ENCODE measurements around the gene OMA1.
A peak's percentile ranks its signal among the peaks of the same experiment; 100 is the strongest.
"Not testable (repeated sequence)": the region's sequence is repeated elsewhere in the genome, so short reads cannot be mapped to it uniquely, and the experiment has no call there.

The OMA1 gene

GRCh38 chr1:58524353-58524945 is 22.1 kb downstream of the OMA1 start:
- no peak for DNase-seq

- DNase-seq: peak; percentile 62
These were observed 30.6 kb downstream of the OMA1 start for GRCh38 chr1:58515794-58516401.

GRCh38 chr1:58513956-58514355 is 32.6 kb downstream of the OMA1 start:
- no peak for DNase-seq

GRCh38 chr1:58508629-58509028 is 37.9 kb downstream of the OMA1 start:
- DNase-seq: no peak

GRCh38 chr1:58505286-58505685 is 41.2 kb downstream of the OMA1 start:
- DNase-seq: no peak

GRCh38 chr1:58502519-58502918 is 44.0 kb downstream of the OMA1 start:
- no peak for DNase-seq

- DNase-seq: no peak
These were observed 46.5 kb downstream of the OMA1 start for GRCh38 chr1:58500043-58500442.

- DNase-seq: no peak
These were observed 49.0 kb downstream of the OMA1 start for GRCh38 chr1:58497499-58497898.

- no peak for DNase-seq
These were observed 50.5 kb downstream of the OMA1 start for GRCh38 chr1:58496042-58496441.

- not testable (repeated sequence) for DNase-seq
These were observed 57.6 kb downstream of the OMA1 start for GRCh38 chr1:58488914-58489313.

- DNase-seq: no peak
These were observed 59.5 kb downstream of the OMA1 start for GRCh38 chr1:58487002-58487401.

- DNase-seq: no peak
These were observed 64.6 kb downstream of the OMA1 start for GRCh38 chr1:58481962-58482361.

- DNase-seq: no peak
These were observed 66.3 kb downstream of the OMA1 start for GRCh38 chr1:58480191-58480590.

- DNase-seq: no peak
These were observed 69.1 kb downstream of the OMA1 start for GRCh38 chr1:58477390-58477789.

GRCh38 chr1:58476179-58476578 is 70.3 kb downstream of the OMA1 start:
- no peak for DNase-seq

GRCh38 chr1:58469476-58469875 is 77.0 kb downstream of the OMA1 start:
- no peak for DNase-seq

- no peak for DNase-seq
These were observed 77.5 kb downstream of the OMA1 start for GRCh38 chr1:58469016-58469415.

GRCh38 chr1:58468612-58469011 is 77.9 kb downstream of the OMA1 start:
- no peak for DNase-seq

GRCh38 chr1:58466630-58467241 is 79.8 kb downstream of the OMA1 start:
- DNase-seq: no peak

GRCh38 chr1:58465825-58466629 is 80.5 kb downstream of the OMA1 start:
- DNase-seq: no peak

GRCh38 chr1:58465176-58465575 is 81.3 kb downstream of the OMA1 start:
- no peak for DNase-seq

GRCh38 chr1:58460469-58460868 is 86.1 kb downstream of the OMA1 start:
- DNase-seq: no peak

- no peak for DNase-seq
These were observed 86.6 kb downstream of the OMA1 start for GRCh38 chr1:58459911-58460310.
